NOMO-1 treated with dmso at 0.1 percent for 144 hours (cell line): ENCODE results near the gene TMEM184A.

ENCODE experiments used
- DNase-seq: peaks from one replicate; lab custom pipeline; 2025; ENCODE audit not compliant: unreplicated experiment; lab: John Stamatoyannopoulos, UW

Gene TMEM184A

DNA sequence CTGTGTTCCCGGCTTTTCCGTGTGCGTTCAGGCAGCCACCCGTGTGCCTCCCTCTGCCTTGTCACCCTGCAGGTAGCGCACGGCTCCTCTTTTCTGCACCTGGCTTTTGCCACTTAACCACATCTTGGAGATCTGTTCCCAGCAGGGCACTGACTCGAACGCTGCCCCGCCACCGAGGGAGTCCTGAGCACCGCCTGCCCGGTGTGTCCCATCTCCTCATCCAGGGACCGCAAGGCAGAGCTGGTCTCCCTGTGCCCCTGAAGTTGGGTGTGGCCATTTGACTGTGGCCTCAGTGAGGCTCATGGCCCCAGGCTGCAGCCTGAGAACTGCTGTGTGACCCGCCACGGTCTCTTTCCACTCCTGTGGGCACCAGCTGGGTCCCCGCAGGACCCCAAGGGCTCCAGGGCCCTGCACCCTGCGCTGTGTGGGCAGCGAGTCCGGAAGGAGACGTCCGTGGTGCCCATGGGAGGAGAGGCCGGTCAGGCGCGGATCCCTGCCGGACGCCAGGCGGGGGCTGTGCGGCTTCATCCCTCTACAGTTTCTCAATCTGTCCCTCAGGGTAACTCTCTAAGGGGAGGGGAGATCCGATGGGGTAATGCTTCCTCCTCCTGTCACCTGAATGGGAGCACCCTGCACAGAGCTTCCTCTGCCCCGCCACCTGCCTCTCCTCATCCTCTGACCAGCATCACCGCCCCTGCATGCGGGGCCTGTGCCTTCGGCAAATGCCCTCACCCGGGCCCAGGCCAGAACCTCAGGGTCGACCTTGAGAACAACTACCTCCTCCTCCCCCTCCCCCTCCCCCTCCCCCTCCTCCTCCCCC lies 50.1 kb downstream of the TMEM184A start:
- no peak for DNase-seq

DNA sequence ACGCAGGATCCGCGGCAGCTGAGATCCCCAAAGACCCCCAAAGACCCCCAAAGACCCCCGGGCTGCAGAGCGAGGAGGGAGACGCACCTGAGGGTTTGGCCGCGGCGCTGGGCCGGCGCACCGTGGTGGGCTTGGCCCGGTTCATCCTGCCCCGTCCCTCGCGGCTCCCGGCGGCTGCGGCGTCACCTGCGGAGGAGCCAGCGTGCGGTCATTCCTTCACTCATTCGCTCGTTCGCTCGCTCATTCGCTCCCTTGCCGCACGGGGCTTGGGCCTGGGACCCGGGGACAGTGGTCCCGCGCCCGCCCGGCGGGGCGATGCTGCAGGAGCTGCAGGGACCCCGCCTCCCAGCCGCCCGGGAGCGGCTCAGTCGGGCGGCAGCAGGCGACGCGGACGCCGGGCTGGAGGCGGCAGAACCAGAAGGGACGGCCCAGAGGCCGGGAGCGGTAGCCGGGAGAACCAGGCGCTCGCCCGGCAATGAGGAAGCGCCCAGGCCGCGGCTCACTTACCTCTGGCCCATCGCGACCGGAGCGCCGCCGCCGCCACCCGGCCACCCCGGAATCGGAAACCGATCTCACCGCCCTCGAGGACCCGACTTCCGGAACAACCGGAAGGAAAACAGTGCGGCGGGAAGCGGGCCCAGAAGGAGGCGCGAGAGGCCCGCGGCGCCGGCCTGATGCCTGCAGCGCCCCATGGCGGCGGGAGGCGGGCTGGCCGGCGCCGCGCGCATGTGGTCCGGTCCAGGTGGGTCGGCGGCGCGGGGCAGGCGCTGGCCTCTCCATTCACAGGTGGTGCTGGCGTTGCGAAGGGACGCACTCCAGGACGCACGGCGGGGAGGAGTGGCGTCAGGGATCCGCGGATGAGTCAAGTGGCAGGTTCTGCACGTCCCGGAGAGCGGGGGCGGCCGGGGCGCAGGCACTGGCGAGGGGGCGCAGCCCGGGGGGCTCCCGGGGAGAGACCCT lies 51.9 kb downstream of the TMEM184A start, which contains the start of gene INTS1:
Gene INTS1, minus strand, starts transcription at position 574 of the 960 bp plus-strand sequence. Its CDS starts 429 bp downstream, at position 145.
- peak; percentile 91 for DNase-seq

DNA sequence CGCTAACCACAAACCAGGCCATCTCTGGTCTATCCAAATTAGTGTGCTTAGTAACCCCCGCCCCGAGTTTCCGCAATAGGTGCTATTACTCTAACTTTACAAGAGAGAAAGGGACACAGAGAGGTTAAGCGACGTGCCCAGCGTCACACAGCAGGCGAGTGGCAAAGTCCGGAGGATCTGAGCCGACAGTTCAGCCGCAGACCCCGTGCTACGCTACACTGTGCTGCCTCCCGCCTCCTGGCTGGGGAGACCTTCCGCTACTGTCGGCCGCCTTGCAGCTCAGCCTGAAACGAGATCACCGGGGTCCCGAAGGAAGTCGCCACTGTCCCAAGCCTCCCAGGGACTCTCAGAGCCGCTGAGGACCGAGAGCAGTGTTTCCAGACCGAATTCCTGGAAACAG lies 52.6 kb downstream of the TMEM184A start:
- DNase-seq: no peak

GRCh38 chr7:1502845-1503244 lies 53.2 kb downstream of the TMEM184A start:
- DNase-seq: no peak

- no peak for DNase-seq
Measured at GRCh38 chr7:1501487-1502270, 54.3 kb downstream of the TMEM184A start.

GRCh38 chr7:1500064-1500807 lies 55.8 kb downstream of the TMEM184A start:
- DNase-seq: no peak

GRCh38 chr7:1499367-1500029 lies 56.5 kb downstream of the TMEM184A start:
- DNase-seq: no peak

GRCh38 chr7:1498370-1499305 lies 57.4 kb downstream of the TMEM184A start:
- no peak for DNase-seq

DNA sequence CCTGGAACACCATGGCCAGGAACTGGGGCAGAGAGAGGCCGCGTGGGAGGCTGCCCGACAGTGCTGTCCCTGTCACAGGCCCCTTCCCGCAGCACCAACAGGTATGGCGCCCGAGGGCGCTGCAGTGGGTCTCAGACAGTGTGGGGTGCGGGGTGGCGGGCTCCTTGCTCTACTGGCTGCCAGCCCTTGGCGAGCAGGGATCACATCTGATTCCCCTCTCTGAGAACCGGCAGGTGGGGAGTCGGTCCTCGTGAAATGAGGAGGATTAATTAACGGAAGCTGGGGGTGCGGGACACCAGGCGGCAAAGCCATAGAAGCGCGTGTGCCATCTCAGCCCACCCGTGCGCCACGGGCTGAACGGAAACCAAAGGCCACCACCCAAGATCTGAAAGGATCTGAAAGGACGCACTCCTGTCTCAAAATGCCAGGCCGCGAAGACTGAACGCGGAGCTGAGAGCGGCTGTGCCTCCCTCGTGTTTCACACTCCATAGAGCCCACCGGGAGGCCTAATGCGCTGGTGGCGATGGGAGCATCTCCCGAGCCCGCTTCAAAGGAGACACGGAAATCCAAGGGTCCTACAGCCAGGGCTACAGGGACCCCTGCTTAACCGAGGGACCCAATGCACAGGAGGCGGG lies 58.6 kb downstream of the TMEM184A start:
- DNase-seq: no peak

GRCh38 chr7:1496531-1497292 lies 59.3 kb downstream of the TMEM184A start:
- DNase-seq: no peak

- no peak for DNase-seq
Measured at GRCh38 chr7:1495564-1496242, 60.3 kb downstream of the TMEM184A start.

GRCh38 chr7:1494866-1495563 lies 61.0 kb downstream of the TMEM184A start:
- DNase-seq: no peak

GRCh38 chr7:1494447-1494846 lies 61.6 kb downstream of the TMEM184A start:
- no peak for DNase-seq

GRCh38 chr7:1493571-1493970 lies 62.4 kb downstream of the TMEM184A start:
- DNase-seq: no peak

DNA sequence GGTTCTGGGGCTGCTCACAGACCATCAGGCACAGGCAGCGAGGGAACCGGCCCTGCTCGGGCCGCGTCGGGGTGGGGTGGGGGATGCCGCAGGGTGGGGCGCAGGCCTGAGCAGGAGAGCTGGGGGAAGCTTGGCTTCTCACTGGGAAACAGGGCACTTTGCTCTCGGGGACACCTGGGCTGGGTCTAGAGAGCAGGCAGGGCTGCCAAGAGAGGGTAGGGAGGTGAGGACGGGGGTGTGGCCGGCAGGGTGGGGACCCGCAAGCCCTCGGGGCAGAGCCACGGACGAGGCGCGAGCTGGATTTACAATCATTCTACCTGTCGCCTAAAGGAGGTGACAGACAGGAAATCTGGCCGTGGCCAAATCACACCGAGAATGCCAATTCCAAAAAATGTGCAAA lies 62.9 kb downstream of the TMEM184A start:
- DNase-seq: no peak

DNA sequence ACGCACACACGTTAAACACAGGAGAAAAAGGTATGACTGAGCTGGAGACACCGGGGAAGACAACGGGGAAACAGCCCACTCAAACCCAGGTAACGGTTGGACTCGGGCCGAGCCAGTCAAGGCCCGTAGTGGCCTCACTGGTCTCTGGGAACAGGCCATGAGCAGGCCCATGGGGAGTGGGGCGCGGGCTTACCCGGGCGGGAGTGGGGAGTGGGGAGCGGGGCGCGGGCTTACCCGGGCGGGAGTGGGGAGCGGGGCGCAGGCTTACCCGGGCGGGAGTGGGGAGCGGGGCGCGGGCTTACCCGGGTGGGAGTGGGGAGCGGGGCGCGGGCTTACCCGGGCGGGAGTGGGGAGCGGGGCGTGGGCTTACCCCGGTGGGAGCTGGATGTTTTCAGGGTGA lies 63.4 kb downstream of the TMEM184A start:
- no peak for DNase-seq
